Thyroid gland (tissue), 4 donors: ENCODE data around the gene SPCS2.

Experiments
- CTCF ChIP-seq, 6 experiments: fragments of 200-600 bp in 3 of 6; fragments of 450-650 bp in 3 of 6; sonication (generic) in 3 of 6; IDR thresholded peaks; one replicate each; pipeline ENCODE4 v1.5.1; 2016 to 2019; ENCODE audit warnings: antibody characterized with exemption in 6 of 6, mild to moderate bottlenecking in 2 of 6, inconsistent platforms in 1 of 6, moderate library complexity in 1 of 6
- POLR2A ChIP-seq, 2 donors: fragments of 450-650 bp; IDR thresholded peaks; one replicate each; pipeline ENCODE4 v1.6.1; 2017; ENCODE audit warnings: antibody characterized with exemption in 2 of 2, mild to moderate bottlenecking in 2 of 2, moderate library complexity in 1 of 2

- TF ChIP-seq CTCF (IDR thresholded peaks at IDR 0.05): no peak
- no peak for TF ChIP-seq POLR2A (IDR thresholded peaks at IDR 0.05)
Observed at GRCh38 chr11:75024764-75025211, 75.7 kb downstream of the SPCS2 start.
